ENCODE results near the gene NDUFA13.
A peak's percentile ranks its signal among the peaks of the same experiment; 100 is the strongest.
"Not testable (repeated sequence)": the region's sequence is repeated elsewhere in the genome, so short reads cannot be mapped to it uniquely, and the experiment has no call there.

The NDUFA13 gene

DNA sequence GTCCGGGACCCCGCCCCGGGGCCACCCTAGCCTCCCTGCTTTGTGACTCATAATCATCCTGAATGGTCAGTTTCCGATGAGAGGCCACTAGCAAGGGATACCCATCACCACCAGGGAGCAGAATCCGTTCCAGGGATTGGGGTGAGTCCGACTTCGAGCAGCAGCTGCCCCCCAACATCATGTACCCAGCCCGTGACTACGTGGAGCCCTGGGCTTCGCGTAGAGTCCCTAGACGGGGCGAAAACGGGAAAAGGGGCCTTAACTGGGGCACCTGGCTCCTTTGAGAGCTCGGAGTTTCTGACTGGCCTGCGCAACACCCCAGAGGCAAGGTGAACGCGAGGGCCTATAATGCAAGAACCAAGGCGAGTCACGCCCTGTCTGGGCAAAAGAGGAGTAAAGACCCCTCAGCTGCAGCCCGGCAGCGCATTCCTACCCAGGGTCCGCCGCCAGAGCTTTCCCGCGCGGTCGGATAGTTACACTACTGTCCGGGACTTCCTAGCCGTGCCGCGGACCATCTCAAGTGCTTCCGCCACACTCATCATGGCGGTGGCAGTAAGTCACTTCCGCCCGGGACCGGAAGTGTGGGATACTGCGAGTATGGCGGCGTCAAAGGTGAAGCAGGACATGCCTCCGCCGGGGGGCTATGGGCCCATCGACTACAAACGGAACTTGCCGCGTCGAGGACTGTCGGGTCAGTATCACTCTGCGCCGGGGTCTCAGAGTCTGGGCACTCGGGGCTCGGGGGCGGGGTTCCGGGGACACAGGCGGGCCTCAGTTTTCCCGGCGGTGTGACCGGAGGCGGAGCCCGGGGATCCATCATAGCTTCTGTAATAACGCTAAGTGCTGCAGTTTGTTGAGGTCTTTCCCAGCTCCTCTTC is at the start of gene NDUFA13:
Gene NDUFA13, plus strand, starts transcription at position 584 of the 878 bp plus-strand sequence. Its CDS starts 14 bp downstream, at position 598.
- DNase-seq = peak; percentile 94

DNA sequence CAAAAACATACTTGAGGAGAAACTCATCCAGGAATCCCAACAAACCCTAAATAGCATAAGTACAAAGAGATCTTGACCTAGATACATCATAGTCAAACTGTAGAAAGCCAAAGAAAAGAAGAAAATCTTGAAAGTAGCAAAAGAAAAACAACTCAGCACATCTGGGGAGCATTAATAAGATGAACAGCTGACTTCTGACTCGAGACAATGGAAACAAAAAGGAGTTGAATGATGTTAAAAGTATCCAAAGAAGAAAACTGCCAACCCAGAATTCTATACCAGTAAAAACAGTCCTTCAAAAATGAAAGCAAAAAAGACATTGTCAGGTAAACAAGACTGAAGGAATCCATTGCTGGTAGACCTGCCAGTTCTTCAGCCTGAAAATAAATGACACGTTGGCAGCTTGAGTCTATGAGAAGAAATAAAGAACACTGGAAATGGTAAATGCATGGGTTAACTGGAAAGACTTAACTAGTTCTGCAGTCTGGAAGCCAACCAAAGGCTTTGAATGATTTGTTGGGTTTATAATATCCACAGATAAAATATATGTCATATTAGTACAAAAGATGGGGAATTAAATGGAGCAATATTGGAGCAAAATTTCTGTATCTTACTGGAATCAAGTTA is 47.5 kb upstream of the NDUFA13 start:
- no peak for DNase-seq

DNA sequence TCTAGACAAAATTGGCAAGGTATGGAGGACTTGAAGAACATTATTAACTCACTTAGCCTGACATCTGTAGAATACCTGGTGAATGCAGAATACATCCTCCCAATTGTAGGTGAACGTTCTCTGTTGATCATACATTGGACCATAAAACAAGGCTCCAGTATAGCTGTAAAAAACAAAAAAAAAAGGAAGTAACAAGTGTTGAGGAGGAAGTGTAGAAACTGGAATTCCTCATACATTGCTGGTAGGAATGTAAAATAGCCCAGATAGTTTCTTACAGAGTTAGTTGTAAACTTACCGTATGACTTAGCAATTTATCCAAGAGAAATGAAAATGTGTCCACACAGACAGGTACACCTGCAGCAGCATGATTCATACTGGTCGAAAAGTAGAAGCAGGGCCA is 45.4 kb upstream of the NDUFA13 start:
- no peak for DNase-seq

DNA sequence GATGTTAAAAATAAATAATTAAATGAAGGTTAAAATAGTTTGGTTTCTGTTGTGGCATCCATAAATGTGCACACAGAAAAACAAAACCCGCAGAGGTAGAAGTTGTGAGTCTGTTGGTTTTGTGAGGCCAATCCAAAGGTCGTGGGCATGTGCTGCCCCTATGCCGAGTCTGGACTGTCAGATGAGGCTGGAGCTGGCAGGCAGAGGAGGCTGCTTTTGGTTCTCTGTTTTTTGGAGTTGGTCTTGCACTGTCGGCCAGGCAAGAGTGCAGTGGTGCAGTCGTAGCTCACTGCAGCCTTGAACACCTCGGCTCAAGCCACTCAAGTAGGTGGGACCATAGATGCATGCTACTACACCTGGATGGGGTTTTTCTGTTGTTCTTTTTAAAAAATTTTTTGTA is 44.3 kb upstream of the NDUFA13 start:
- no peak for DNase-seq

DNA sequence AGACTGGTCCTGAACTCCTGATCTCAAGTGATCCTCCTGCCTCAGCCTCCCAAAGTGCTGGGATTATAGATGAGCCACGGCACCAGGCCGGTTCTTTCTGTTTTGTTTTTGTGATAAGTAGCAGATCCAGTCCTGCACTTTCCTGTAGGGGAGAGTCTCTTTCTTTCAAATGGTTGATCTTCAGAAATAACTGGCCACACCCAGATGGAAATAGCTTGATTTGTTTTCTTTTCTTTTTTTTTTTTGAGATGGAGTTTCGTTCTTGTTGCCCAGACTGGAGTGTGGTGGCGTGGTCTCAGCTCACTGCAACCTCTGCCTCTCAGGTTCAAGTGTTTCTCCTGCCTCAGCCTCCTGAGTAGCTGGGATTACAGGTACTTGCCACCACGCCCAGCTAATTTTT is 43.9 kb upstream of the NDUFA13 start:
- not testable (repeated sequence) for DNase-seq

DNA sequence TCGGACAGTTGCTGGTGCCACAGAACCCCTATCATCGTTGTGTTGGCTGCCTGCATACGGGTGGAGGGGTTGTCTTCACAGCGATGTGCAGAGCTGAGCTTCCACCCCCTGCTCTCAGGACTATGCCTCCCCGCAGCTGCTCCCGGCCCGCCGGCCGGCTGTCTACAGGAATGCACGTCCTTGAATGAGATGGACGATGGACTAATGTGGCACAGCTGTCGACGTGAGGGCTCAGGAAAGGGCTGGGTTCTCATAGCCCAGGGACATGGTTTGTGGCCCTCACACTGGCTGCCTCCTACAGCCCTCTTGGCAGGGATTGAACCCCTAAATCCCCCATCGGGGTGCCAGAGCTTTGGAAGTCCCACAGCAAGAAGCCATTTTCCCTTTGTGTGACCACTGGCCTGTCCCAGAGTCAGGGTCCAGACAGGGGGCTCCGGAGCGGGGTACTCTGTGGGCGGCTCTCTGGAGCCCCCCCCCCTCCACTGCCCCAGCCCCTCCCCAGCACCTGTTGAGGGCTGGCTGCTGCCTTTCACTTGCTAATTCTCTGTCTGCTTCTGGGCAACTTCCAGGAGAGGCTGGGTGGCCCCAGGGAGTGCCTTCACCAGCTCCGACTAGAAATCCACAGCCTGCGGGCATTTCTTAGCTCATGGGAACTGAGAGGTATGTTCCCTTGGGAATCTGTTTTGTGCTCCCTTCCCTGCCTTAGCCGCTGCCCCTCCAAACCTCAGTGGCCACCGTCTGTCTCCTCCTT is 40.8 kb upstream of the NDUFA13 start:
- no peak for DNase-seq

DNA sequence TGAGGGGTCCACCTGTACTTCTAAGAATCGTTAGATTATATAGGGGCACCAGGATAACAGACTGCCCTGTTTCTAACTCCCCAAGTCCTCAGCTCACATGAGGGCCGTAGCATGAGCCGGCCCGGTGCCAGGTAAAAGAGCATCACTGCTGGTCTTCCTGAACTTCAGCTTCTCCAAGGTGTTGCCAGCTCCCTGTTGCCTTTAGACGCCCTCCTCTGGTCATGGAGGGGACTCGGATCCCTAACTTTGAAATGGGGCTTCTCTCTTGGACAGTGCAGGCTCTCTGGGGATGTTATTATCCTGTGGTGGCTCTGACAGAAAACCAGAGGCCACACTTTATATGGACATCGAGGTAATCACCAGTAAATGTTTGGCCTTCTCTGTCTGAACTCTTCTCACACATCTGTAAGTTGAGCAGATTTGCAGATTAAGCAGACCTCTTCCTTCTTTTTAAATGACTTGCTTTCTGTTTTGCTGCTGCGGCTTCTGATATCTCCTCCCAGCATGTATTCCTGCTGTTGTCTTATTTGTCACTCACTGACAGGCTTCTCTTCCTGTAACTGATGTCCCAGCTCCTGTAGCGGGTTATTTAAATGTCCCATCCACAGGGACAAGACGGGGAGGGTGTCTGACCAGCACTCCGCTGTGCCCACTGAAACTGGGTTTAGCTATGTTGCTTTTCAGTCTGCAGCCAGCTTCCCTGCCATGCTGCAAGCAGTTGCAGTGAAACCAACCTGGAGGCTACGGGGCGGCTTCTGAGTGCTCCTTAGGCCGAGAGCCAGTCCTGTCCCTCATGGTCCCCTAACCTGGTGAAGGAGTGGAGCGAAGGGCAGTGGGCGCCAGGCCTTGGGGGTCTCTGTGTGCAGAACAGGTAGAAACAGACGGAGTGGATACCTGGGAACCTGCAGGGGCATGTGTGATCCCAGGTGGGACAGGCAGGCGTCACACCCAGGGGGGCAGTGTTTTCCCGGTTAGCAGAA is 39.9 kb upstream of the NDUFA13 start:
- no peak for DNase-seq

DNA sequence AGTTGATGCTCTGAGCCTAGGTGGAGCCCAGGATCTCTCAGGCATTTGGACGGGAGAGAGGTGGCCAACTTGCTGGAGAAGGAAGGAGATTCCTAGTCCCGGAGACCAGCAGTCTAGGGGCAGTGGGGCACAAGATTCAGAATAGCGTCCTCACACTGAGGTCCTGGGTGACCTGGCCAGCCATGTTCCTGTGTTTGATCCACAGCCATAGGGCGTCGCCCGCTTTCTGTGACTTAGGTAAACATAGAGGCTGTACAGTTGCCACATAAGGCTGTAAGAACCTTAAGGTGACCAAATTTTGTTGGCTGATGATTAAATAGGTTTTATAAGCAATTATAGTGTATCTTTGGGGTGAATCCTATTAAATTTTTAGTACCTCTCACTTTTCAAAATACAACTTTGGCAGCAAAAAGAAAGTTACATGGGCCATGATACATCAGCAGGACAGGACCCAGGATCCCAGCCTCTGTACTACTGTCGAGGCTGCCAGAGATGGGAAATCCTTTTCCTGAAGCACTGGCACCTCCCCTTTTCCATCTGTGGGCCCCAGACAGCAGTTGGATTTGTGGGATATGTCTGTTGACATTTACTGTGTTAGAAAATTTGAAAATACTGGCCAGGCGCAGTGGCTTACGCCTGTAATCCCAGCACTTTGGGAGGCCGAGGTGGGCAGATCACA is 38.2 kb upstream of the NDUFA13 start:
- DNase-seq = no peak

DNA sequence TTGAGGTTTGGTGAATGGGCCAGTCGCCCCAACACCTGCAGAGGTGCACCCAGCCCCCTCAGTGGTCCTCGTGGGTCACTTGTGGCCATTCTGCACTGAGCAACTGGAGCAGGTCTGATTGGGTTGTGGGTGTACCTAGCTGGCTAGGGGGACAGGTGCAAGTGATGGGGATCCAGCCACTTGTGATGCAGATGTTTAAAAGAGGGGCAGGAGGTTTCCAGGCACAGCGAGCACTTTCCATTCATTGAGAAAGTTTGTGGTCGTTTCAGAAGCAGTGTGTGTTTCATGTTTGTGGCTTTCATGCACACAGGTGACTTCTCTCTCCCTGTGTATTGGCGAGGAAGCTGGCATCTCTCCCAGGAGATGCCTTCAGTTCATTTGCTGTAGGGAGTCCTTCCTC is 35.3 kb upstream of the NDUFA13 start:
- peak; percentile 10 for DNase-seq

DNA sequence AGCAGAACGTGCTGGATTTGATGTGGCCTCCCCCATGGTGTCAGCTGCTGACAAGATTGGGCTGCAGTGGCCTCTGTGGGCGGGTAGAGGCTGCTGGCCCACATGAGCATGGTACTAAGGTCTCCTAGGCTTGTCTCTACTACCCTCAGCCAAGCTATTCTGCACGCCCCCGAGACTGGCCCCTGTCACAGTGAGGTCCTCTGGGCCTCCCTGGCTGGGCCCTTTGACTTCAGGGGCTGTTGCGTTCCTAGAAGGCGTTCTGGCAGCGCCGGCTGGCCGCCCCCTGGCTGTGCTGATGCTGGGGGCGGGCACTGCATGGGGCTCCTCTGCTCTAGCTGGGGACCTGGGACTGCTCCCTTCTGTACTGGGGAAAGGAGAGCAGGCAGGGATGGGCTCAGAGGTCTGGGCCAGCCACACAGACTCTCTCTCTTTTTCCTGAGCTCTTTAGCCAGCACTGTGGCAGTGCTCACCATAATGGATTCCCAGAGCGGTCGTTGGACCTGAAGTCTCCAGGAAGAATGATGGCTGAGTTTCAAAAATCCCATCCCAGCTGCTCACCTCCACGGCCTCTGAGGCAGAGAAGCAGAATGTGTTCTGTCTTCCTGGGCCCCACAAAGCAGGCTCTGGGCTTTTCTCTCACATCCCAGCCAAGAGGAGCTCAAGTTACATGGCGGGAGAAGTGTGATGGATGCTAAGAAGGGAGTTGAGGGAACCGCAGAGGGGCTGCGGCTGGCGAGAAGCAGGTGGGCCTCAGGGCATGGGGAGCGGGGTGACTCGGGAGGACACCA is 33.0 kb upstream of the NDUFA13 start:
- no peak for DNase-seq

DNA sequence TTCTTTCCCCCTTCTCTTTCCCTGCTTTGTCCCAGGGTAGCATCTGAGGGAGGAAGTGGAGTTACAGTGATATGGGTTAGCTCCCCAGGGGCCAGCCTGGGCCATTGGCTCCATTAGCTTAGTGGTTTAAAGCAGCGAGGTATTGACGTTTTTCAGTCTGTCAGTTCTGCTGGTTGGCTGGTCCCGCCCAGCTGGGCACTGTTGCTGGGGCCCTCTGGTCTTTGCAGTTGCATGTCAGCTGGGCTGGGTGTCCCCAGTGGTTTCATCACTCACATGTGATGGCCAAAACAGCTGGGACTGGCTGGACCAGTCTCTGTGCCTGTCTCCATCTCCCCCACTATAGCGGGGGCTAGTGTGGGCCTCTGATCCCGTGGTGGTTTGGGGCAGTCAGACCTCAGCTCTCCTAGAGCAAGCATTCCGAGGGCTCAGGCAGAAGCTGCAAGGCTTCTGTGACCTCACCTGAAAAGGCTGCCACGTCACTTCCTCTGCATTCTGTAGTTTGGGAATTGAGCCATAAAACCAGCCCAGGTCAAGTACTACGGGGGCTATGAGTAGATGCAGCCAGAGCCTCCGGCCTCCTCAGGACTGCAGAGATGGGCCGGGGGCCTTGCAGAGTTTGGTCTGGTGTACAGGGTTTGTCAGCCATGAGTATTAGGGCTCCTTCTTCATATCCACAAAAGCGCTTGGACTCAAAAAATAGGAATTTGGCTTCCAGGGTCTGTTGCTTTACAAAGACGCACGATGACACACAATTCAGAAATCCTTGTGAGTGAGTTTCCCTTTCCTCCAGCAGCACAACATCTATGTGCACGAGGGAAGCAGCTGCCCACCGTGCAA is 30.6 kb upstream of the NDUFA13 start:
- no peak for DNase-seq

- no peak for DNase-seq
Observed at GRCh38 chr19:19485998-19486290, 30.1 kb upstream of the NDUFA13 start.

DNA sequence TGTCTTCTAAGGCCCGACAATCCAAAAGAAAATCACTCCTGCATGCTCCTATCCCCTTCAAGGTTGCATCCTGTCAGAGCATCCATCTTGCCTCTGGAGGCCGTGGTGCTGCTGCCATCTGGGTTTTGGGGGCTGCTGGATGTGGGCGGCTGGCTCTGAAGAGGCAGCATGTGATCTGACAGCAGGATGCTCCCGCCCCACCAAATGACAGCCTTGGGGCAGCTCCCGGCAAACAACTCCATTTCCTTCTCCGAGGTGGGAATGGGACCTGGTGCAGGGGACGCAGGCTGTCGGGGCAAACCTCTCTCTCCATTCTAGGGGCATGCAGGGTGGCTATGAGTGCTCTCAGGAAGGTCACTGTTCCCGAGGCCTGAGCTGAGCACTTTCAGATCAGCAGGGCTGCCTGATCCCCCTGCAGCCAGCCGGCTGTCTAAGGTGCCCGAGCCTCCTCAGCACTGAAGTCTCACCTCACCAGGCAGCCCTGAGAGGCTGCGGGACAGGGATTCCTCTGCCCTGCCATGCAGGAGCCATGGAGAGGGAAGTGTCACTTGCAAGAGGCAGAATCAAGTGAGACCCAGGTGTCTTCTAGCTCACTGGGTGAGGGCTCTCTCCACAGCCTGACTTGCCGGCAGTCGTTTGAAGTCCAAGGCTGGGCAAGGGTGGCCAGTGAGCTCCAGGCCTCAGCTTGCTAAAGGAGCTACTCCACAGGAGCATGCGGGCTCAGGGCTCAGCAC is 29.5 kb upstream of the NDUFA13 start:
- DNase-seq = no peak

DNA sequence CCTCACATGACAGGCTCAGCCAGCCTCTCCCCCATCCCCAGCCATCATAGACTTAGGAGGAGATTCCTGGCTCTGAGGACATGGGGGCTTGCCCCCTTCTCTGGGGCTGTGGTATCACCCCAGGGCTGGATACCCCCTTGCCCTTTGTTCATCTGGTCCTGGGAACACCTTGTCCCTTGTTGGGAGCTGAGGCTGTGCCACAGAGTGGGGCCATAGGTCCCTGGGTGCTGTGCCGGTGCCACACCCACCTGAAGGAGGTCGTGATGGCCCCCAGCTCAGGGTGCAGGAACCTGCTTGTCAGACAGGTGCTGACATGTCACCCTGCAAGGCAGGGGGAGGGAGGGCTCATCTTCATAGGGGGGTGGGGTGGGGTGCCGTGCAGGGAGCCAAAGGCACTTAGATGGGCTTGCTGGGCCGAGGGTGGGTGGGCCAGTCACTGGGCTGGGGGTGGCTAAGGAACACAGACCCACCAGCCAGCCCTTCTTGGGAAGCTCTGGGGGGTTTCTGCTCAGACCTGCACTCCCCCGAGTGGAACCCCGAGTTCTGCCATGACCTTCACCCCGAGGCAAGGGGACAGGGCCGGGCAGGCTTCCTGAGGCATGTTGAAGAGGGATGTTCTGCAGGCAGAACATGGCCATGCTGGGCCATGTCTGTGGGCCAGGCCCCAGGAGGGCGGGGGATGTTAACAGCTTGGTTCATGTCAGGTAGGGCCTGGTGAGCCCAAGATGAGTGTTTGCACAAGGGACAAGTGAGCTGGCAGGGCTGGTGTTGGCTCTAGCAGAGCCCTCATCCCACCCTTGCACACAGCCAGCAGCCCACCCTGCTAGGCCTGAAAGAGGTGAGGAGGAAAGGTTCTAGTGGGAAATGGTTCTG is 28.7 kb upstream of the NDUFA13 start:
- no peak for DNase-seq

DNA sequence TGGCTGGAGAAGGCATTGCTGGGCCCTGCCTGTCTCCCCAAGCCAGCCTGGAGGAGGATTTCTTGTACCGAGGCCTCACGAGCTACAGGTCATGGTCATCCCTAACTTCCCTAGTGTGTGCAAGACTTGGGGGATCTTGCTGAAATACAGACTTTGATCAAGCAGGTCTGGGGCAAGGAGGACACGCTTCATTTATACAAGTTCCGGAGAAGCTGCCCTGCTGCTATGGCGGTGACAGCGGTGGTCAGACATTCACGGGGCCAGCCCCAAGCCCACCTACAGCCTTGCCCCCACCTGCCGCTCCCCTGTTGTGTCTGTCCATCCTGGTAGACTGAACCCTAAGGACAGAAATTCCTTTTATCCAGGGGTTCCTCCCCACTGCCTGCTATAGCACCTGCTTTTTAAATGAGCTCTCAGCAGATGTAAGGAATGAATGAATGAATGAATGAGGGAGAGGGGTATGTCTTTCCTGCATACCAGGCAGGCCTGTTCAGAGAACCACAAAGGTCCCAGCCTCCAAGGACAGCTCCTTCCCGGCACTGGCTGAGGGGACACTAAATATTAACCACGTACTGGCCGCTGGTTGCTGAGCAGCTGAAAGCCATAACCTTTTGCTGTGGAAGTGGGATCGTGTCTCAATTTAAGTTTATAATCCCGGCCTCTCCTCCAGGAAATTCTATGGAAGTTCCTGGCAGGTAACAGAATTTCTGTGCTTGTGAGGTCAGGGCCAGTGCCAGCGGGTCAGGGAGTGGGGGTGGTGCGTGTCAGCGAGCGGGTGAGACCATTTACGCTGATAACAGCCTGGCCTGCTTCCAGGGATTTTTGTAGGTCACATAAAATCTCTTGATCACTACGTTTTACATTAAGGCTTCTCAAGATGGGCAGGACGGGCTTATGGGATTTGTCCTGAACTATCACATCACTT is 27.8 kb upstream of the NDUFA13 start:
- DNase-seq = no peak

DNA sequence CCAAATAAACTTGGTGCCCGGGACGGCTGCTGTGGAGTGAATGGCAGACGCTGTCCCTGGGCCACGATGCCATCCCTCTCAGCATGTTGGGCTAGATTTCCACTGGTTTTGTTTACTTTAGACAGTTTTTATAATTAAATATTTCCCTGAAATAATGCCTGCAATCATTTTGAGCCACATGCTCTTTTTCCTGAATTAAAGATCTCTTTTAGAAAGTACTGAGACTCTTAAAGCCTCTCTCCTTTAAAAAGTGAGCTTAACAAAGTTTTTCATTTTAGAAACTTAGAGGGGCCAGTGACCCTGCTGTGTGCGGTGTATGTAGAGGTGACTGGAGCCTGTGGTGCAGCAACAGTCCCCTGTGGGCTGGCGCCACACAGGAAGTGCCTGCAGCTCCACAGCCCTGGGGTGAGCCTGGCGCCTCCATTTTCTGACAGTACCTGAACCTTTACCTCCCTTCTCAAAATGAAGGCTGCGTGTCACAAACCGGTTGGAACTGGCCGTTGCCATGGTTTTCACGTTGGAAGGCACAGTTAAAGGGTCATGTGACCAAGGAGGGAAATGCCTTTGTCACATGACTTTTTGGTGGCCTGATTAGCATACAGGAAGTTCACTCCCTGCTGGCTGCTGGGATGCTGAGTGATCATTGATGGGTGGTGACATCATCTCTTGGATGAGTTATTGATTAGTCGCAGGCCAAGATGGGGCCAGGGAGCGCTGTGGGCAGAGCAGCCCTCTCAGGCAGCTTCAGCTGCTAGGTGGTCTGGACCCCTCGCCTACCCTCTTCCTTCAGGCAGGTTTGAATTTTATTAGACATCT is 26.9 kb upstream of the NDUFA13 start:
- peak; percentile 60 for DNase-seq

All from RPMI8226 (cell line).